Melanocyte of skin (primary cell): ENCODE data around the gene FGF7. TPM values are rescaled to one million over a fixed set of nuclear protein-coding genes. Genes with fewer than 3 reads are reported as not detected.

Experiments used
- total RNA-seq, 2 donors: library from RNA; depleted of rRNA; stranded (reverse); fragments of >200 nt; gene quantifications; 2 replicates each; pipeline ENCODE4 v1.2.3, GENCODE V29; 2012

FGF7 gene, protein sequence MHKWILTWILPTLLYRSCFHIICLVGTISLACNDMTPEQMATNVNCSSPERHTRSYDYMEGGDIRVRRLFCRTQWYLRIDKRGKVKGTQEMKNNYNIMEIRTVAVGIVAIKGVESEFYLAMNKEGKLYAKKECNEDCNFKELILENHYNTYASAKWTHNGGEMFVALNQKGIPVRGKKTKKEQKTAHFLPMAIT
- total RNA-seq, result under 1 TPM in 1 of 2 donors, not detected in 1; under 0.01 TPM

DNA sequence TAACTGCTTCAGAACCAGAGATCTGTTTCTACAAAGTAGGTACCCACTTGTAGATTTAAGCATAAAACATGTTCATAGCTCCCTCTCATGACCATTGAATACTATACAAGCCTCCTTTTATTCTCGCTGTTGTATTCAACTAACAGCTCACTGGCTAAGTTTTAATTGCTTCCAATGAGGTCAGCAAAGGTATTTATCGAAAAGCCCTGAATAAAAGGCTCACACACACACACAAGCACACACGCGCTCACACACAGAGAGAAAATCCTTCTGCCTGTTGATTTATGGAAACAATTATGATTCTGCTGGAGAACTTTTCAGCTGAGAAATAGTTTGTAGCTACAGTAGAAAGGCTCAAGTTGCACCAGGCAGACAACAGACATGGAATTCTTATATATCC is at the start of gene FGF7:
Gene FGF7 (plus strand): TSS at position 222 of the 400 bp plus-strand sequence. CDS start 1,056 bp downstream, outside the sequence.

Other genes starting within 250 kb of the FGF7 start
- gene FAM227B, start 197.6 kb downstream of the FGF7 start, total RNA-seq, result 1 to 10 TPM; 2.7 to 4.1 TPM
- 10 to 100 TPM in 1 of 2 donors, 1 to 10 TPM in 1; 10.0 to 12.7 TPM for gene DTWD1, start 197.8 kb downstream of the FGF7 start, total RNA-seq